HG02678 (cell line): Measurements from ENCODE around the gene GOLGA1.
"Not testable (repeated sequence)": the region's sequence is repeated elsewhere in the genome, so short reads cannot be mapped to it uniquely, and the experiment has no call there.

Source experiments
- ATAC-seq: cut with Tn5 transposase; IDR thresholded peaks from one replicate; pipeline ENCODE4 v1.9.1; 2021; ENCODE audit warnings: mild to moderate bottlenecking, moderate library complexity; ENCODE audit not compliant: unreplicated experiment

GOLGA1 gene

DNA sequence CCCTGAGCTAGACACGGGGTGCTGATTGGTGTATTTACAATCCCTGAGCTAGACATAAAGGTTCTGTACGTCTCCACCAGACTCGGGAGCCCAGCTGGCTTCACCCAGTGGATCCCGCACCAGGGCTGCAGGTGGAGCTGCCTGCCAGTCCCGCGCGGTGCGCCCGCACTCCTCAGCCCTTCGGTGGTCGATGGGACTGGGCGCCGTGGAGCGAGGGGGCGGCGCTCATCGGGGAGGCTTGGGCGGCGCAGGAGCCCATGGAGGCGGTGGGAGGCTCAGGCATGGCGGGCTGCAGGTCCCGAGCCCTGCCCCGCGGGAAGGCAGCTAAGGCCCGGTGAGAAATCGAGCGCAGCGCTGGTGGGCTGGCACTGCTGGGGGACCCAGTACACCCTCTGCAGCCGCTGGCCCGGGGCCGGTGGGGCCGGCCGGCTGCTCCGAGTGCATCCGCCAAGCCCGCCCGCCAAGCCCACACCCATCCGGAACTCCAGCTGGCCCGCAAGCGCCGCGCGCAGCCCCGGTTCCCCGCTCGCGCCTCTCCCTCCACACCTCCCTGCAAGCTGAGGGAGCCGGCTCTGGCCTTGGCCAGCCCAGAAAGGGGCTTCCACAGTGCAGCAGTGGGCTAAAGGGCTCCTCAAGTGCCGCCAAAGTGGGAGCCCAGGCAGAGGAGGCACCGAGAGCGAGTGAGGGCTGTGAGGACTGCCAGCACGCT is 102.2 kb downstream of the GOLGA1 start:
- not testable (repeated sequence) for ATAC-seq

DNA sequence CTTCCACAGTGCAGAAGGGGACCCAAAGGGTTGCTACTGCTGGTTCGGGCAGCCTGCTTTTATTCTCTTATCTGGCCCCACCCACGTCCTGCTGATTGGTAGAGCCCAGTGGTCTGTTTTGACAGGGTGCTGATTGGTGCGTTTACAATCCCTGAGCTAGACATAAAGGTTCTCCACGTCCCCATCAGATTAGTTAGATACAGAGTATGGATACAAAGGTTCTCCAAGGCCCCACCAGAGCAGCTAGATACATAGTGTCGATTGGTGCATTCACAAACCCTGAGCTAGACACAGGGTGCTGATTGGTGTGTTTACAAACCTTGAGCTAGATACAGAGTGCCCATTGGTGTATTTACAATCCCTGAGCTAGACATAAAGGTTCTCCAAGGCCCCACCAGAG is 102.8 kb downstream of the GOLGA1 start:
- not testable (repeated sequence) for ATAC-seq

DNA sequence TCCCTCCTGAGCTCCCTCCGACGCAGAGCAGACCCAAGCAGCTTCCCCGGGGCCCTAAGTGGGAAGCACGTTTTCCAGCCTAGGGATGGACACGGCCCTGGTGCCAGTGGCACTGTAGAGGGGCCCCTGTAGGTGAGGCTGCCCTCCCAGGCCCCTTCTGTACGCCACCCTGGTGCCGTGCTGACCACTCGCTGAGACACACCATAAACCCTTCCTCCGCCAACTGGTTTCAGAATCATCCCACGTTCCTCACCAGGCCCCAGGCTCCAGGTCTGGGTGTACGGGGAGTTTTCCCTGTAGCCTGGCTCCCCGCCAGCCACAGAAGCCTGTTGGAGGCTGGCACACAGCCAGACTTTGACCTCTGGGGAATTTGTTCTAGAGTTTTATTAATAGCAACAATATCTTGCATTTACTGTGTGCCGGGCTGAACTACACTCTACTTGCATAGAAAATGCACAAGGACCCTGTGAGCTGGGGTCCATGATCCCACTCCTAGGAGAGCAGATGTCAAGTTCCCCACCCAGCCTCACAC is 105.8 kb downstream of the GOLGA1 start:
- no peak for ATAC-seq

DNA sequence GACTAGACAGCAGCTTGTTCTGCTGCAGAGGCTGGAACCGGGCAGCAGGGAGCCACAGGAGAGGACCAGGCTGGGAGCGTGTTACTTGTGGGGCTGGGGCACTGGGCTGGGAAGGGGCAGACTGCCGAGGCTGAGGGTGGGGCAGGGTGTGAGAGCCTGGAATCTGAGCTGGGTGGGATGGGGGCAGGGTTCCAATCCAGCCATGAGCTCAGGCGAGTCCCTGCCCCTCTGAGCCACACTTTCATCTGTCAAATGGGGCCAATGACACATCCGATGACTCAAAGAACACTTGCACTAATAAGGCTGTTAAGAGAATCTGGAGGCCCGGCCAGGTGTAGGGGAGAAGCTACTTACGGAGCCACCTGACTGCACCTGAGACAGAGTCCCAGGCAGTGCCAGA is 106.3 kb downstream of the GOLGA1 start:
- no peak for ATAC-seq

- ATAC-seq = no peak
Measured at GRCh38 chr9:124831642-124832364, 109.1 kb downstream of the GOLGA1 start.

DNA sequence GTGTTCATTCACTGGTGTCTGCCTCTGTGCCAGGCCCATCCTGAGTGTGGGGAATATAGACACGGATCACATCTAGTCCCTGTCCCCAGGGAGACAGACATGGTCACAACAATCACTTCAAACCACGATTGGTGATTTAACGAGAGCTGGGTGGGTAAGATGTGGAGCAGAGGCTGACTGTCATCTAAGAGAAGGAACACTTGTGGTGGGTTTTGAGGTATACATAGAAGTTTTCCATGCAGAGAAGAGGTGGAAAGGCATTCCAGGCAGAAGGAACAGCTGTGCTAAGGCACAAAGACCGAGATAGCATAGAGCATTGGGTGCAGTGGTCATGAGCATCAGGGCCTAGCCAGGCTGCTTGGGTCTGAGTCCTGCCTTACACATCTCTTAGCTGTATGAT is 110.3 kb downstream of the GOLGA1 start:
- ATAC-seq = no peak

DNA sequence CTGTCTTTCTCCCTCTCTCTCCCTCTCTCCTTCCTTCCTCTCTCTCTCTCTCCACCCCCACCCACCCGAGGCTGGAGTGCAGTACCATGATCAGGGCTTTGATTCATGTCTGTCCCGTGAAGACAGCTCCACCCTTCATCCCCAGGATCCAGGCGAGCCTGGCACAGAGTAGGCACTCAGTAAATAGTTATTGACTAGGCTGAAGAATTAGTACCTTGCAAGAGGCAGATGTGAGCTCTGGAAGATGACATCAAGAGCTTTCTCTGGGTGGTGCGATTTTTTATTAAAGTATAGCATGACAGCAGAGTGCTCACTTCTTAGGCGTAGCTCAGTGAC is 111.6 kb downstream of the GOLGA1 start:
- ATAC-seq = no peak

GRCh38 chr9:124828489-124829333 is 112.2 kb downstream of the GOLGA1 start:
- ATAC-seq = no peak
